Jurkat, Clone E6-1 (cell line): ENCODE results near the gene HP.
A peak's percentile ranks its signal among the peaks of the same experiment; 100 is the strongest.
"Not testable (repeated sequence)": the region's sequence is repeated elsewhere in the genome, so short reads cannot be mapped to it uniquely, and the experiment has no call there.

Source experiments
- DNase-seq: peaks from one replicate; pipeline ENCODE4 v3.0.0-alpha.2; 2011; ENCODE audit warnings: low read depth, low spot score
- H3K4me3 ChIP-seq: 2 replicates; pipeline ENCODE4 v1.5.1; 2011; ENCODE audit warnings: mild to moderate bottlenecking, low read length, control low read depth, moderate library complexity

HP gene

DNA sequence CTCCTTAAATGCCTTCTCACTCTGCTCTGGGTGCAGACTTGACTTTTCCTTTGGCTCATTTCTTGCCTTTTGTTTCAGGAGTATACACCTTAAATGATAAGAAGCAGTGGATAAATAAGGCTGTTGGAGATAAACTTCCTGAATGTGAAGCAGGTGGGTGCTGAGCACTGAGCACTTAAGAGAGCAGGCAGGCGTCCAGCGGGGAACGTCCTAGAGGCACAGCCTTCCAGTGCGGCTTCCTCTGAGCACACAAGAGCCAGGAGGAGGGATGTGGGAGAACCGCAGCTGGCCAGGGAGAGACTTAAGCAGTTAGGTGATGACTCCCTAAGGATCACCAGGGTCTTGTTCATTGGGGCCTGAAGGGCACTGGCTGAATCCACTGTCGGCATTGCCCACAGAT is 20.8 kb downstream of the HP start:
- not testable (repeated sequence) for H3K4me3 ChIP-seq, DNase-seq

DNA sequence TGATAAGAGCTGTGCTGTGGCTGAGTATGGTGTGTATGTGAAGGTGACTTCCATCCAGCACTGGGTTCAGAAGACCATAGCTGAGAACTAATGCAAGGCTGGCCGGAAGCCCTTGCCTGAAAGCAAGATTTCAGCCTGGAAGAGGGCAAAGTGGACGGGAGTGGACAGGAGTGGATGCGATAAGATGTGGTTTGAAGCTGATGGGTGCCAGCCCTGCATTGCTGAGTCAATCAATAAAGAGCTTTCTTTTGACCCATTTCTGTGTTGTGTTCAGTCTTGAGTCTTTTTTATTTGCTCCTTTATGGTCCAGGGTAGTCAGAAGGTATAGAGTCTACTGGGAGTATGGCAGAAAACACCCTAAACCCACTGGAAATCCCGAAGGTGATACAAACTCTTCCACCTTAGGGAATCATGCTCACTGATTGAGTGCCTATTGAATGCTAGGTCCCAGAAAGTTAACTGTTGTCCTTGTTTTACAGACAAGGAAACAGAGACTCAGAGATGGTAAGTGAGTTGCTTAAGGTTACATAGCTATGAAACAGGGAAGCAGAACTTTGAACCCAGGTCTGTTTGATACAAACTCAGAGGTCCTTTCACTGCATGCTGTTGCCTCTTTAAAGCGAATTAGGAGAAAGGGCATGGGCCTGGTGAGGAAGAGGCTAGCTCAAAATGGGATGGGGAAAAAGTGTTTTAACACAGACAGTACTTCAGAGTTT is 22.8 kb downstream of the HP start:
- not testable (repeated sequence) for H3K4me3 ChIP-seq, DNase-seq

DNA sequence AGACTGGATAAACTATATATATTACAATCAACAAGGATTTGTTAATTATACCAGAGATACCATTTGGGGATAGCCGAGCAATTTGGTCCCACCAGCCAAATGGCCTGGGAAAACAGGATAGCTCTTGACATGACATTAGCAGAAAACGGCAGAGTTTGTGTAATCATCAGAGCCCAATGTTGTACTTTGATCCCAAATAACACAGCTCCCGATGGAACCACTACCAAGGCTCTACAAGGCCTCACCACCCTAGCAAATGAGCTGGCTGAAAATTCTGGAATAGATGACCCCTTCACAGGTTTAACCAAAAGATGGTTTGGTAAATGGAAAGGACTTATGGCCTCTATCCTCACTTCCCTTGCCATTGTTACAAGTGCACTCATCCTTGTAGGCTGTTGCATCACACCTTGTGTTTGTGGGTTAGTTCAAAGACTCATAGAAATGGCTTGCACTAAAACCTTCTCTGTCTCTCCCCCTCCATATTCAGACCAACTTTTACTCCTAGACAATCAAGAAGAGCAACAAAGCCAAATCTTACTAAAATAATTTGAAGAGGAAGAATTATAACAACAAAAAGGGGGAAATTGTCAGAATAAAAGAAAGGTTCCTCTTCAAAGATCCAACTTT is 29.6 kb downstream of the HP start:
- no peak overlapping the region for H3K4me3 ChIP-seq
- no peak for DNase-seq

DNA sequence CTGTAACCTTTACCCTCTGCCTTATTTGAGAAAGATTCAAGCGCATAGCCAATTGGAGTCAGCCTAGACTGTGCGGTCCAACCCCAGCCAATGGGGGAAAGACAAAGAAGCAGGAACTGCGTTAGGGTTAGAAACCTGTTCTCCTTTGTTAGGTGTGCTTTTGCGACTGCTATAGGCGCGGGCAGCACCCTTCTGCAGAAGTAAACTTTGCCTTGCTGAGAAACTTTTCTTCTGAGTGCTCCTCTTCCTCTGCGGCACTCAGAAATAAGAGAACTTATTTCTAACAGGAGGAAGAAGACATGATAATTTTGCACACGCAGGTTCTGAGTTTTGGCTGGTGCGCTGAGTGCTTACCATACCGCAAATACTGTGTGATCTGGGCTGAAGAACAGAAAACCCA is 30.1 kb downstream of the HP start:
- H3K4me3 ChIP-seq: no peak overlapping the region
- DNase-seq: no peak

DNA sequence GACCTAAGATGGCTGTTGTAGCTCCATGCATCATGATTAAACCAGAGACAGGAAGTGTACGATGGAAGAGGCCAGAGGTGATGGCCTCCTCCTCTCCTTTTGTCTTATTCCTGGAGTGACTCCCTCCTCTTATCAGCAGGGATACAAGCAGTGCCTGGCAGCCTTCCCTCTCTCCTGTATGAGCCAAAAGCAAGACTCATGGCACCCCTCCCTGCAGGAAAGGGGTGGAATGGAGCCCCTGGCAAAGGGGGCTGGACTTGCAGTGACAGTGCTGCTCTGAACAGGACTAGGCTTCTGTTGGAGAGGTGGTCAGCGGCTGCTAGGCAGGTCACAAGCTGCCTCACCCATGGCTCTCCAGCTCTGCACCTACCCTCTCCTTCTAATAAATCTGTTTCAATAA is 30.7 kb downstream of the HP start:
- no peak for DNase-seq
- H3K4me3 ChIP-seq: no peak overlapping the region

DNA sequence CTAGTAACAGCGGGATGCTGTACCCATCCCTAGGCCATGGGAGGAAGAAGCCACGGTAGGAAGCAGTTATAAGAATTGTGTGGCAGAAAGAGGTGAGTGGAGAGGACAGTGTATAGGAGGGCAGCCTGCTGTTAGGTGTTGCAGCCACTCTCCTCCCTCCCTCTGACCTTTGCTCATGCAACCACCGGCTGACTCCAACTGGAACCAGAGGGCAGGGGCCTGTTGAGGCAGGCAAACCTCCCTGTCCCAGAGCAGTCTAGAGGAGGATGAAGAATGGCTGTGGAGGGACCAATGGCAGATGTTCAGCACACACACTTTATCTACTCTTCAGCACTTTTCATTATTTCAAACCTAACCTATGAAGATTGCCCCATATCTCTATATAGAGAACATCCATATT is 36.9 kb downstream of the HP start:
- DNase-seq: no peak
- H3K4me3 ChIP-seq: no peak overlapping the region

DNA sequence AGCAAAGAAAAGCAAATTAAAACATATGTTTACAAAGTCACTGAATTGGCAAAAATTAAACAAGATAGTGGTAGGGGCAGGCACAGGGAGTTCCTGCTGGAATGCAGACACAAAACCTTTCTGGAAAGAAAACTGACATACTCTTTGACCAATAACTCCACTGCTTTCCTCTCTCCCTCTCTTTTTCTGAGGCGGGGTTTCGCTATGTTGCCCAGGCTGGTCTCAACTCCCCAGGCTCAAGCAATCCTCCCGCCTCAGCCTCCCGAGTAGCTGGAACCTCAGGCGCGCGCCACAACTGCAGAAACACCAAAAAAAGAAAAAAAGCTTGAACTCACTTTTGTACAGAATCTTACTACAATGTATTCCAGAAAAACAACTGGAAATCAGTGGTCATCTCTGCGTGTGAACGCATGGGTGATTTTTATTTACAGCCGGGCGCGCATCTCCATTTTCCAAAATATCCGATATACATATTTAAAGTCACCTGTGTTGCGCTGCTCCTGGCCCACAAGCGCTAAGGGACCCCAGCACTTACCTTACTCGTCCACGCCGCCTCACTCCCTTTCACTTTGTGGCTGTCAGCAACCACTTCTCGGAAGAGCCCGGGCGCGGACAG is 38.6 kb downstream of the HP start:
- DNase-seq: no peak
- H3K4me3 ChIP-seq: peak overlapping the region; percentile 99

DNA sequence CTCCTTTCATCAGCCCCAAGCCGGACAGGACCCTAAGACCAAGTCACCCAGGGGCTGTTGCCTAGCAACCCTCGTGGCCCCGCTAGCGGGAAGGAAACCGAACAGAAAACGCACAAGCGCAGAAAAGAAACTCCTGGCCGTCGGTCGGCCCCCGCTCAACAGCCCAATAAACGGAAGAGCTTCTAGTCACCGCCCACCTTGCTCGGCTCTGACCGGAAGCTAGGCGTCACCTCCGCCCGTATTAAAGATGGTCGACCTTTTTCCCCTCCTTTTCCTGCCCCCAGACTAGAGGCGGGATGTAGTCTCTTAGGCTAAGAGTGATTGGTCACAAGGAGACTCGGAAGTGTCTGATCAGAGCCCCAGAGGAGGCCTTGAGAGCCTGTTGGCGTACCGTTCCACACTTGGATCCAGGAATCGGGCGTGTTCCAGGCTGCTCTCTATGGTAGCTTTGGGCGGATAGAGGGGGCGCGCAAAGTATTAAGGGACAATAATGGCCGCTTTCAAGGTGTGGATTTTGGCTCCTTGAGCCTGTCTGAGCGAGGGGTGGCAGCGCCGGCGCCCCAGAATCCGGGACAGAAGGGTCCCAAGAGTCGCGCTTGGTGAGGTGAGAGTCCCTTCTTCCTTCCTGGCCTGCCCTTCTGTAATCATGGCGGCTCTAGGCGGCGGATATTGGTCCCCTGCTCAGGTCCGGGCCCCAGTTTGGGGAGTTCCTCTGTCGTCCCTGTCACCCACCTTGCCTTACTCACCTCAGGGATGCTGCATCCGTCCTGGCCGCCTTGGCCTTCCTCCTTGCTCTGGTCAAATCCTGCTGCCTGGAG is 39.4 kb downstream of the HP start, which contains the start of the genes DHX38 and TXNL4B:
TSS of gene DHX38 (plus strand) at position 400 of the 818 bp plus-strand sequence. CDS start 2,311 bp downstream, outside the sequence.
TSS of gene TXNL4B (minus strand) at position 173 of the 818 bp plus-strand sequence. CDS start 2,871 bp downstream, outside the sequence.
- H3K4me3 ChIP-seq: peak within 1 kb of the TSS; percentile 99
- DNase-seq: peak; percentile 99

DNA sequence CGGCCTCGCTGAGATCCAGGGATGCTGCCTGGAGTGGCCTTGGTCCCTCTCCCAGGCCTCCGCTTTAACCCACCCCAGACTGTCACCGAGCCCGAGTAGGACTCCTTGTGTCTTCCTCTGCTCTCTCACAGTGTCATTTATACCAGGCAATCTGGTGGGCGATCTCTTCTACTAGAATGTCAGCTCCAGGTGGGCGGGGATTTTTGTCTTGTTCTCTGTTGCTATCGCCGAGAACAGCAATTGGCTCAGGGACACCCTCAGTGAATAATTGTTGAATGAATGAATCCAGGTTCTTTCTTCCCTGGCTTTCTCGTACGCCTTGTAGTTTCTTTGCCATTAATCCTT is 39.9 kb downstream of the HP start:
- peak; percentile 12 for DNase-seq
- H3K4me3 ChIP-seq: peak overlapping the region; percentile 99

DNA sequence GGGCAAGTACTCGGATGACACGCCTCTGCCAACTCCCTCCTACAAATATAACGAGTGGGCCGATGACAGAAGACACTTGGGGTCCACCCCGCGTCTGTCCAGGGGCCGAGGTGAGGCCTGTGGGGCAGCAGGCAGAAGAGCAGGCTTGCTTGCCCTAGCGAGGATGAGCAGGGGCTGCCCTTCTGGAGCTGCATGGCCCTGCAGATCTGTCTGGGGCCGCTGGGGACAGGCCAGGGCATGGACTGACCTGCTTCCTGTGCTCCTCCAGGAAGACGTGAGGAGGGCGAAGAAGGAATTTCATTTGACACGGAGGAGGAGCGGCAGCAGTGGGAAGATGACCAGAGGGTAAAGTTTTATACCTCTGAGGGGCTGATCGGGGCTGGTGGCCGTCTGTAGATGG is 44.6 kb downstream of the HP start:
- no peak for DNase-seq
- no peak overlapping the region for H3K4me3 ChIP-seq

DNA sequence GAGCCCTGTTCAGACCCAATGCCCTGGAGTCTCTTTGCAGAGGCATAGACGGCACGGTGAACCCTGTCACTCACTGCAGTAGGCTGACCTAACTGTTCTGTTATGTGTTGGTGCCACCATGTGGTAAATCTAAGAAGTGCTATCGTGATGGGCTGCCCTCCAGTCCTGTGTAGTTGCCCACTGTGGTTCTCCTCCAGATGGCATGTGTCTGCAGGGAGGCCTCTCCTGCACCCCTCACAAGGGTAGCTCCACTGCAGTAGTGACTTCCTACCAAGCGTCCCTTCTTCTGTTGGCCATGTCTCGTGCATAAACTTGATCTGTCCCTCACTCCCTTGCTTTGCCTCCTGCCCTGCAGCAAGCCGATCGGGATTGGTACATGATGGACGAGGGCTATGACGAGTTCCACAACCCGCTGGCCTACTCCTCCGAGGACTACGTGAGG is 45.1 kb downstream of the HP start:
- DNase-seq: peak; percentile 47
- no peak overlapping the region for H3K4me3 ChIP-seq

DNA sequence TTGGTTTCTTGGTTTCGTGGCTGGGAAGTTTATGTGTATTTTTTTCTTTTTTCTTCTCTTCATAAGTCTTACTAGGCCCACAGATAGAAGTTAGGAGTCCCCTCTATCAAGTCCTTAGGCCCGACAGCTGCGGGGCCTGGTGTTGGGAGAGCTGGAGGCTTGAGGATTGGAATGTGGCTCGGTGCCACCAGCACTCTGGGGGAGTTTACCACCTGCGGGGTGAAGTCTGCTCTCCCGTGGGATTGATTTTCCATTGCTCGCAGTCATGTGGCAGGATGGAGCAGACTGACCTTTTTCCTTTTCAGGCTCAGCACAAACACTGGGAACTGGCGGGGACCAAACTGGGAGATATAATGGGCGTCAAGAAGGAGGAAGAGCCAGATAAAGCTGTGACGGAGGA is 46.9 kb downstream of the HP start:
- H3K4me3 ChIP-seq: no peak overlapping the region
- no peak for DNase-seq

DNA sequence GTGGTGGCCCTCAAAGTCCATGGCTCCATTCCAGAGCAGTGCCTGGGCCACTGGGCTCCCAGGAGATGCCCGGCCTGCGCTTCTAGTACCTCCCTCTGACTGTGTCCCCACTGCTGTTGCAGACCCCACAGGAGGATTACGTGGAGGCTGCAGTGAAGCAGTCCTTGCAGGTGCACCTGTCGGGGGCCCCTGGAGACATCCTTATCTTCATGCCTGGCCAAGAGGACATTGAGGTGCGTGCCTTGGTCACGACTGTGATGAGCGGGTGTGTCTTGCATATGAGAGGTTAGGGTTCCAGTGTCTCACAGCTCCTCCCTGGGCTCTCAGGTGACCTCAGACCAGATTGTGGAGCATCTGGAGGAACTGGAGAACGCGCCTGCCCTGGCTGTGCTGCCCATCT is 50.6 kb downstream of the HP start:
- no peak overlapping the region for H3K4me3 ChIP-seq
- no peak for DNase-seq

DNA sequence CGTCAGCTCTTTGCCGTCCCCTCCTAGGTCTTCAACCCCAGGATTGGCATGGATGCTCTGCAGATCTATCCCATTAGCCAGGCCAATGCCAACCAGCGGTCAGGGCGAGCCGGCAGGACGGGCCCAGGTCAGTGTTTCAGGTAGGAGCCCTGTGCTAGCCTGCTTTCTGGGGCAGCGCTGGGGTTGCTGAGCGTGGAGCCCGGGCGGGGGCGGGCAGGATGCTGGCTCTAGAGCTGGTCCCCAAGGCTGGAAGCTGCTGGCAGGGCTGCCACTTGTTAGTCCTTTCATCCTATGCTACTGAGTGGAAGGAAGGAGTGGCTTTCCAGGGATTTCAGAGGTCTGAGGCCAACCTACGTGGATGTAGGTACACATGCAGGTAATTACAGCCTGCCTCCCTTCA is 51.7 kb downstream of the HP start:
- no peak for DNase-seq
- no peak overlapping the region for H3K4me3 ChIP-seq

DNA sequence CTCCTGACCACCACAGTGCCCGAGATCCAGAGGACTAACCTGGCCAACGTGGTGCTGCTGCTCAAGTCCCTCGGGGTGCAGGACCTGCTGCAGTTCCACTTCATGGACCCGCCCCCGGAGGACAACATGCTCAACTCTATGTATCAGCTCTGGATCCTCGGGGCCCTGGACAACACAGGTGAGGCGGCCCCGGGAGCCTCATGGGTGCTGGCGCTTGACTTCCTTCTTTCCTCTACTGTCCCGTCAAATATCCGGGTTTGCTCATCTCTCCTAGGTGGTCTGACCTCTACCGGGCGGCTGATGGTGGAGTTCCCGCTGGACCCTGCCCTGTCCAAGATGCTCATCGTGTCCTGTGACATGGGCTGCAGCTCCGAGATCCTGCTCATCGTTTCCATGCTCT is 53.1 kb downstream of the HP start:
- DNase-seq: no peak
- H3K4me3 ChIP-seq: no peak overlapping the region

DNA sequence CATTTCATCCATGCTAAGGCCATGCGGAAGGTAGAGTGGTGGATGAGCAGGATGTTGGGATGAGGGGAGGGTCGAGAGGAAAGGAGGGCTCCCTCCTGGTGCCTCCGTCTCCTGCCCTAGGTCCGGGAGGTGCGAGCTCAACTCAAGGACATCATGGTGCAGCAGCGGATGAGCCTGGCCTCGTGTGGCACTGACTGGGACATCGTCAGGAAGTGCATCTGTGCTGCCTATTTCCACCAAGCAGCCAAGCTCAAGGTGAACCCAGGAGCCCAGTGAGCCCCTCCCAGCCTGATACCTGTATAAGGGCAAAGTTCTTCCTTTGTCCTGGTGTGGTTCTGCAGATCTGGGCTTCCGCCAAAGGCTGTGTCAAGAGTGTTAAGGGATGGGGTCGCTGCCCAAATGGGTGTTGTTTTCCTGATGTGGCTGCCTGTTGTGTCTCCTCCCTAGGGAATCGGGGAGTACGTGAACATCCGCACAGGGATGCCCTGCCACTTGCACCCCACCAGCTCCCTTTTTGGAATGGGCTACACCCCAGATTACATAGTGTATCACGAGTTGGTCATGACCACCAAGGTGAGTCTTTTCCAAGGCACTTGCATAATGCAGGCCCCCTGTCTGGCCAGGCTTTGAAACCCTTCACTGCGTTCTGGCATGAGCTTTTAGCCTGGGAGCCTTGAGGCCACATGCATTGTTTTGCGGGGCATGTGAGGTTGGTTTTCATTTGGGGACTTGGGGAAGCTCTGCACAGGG is 54.2 kb downstream of the HP start:
- no peak for DNase-seq
- H3K4me3 ChIP-seq: no peak overlapping the region

DNA sequence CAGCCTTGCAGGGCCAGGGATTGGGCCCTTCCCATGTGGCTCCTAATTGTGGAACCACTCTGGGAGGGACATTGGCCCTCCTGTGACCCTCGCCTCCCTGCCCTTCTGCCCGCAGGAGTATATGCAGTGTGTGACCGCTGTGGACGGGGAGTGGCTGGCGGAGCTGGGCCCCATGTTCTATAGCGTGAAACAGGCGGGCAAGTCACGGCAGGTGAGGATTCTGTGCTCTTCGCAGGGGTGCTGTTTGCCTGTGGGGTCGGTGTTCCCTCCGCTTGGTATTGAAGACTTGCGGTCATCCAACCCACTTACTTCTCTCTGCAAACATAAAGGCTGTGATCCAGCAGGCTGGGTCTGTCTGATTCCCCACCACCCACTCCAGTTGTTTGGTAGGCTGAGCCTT is 55.0 kb downstream of the HP start:
- no peak overlapping the region for H3K4me3 ChIP-seq
- DNase-seq: no peak

DNA sequence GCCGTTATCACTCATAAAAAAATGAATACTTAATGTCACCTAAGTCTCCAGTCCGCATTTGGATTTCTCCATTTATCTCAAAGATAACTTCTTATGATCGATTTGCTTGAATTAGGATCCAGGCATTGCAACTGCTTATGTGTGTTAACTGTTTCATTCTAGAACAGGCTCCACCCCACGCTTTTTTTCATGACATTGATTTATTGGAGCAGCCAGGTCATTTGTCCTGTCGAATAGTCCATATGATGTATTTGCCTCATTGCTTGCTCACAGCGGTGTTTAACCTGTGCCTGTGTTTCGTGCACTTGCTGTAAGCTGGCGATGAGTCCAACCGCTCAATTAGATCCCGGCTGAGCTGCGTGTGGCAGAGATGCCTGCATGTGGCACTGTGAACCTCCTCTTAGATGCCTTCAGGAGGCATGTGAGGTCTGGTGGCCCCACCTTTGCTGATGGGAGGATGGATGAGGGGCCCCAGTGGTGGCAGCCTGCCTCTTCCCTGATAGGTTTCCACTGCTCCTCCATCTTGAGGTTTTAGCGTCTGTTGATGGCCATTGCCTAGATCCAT is 55.7 kb downstream of the HP start:
- no peak overlapping the region for H3K4me3 ChIP-seq
- DNase-seq: no peak
